Measurements from ENCODE around the gene OSM.

Gene OSM

GRCh38 chr22:30297276-30297990, 30.8 kb upstream of the OSM start:
- DNase-seq, result peak; percentile 43

DNA sequence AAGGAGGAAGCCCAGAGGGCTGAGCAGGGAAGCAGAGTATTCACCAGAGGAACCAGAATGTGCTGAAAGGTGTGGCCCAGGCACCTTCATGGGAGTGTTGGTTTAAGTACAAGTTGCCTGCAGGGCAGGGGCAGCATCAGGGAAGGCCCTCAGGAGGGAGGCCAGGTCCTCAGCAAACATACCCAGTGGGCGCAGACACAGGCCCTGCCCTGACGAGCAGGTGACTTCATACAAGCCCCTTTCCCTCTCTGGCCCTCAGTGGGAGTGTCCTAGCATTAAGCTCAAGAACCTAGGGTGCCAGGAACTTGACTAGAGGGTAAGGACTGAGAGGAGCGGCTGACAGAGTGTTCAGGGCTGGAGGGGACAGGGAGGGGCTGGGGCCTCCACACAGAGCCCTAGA, 30.2 kb upstream of the OSM start:
- peak; percentile 29 for DNase-seq

GRCh38 chr22:30296324-30296723, 29.7 kb upstream of the OSM start:
- no peak for DNase-seq

DNA sequence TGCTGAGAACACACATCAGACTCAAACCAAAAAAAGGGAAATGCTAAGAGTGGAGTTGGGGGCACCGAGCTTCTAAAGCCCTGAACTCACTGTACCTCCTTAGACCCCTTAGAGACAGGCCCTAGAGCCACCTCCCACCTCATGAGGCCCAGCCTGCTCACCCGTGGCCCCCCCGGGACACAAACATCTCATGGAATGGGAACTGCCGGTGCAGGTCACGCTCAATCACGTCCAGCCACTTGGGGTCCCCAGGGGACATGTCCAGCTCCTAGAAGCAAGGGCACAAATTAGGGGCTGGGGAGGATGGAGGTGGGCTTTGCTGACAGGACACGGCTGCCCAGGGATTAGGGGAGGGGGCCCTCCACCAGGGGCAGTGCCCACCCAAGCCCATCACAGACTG, 28.9 kb upstream of the OSM start:
- no peak for DNase-seq

GRCh38 chr22:30294830-30295229, 28.2 kb upstream of the OSM start:
- no peak for DNase-seq

- DNase-seq, result peak; percentile 46
These were observed 27.4 kb upstream of the OSM start for GRCh38 chr22:30294066-30294465.

GRCh38 chr22:30293026-30293425, 26.4 kb upstream of the OSM start:
- DNase-seq, result no peak

DNA sequence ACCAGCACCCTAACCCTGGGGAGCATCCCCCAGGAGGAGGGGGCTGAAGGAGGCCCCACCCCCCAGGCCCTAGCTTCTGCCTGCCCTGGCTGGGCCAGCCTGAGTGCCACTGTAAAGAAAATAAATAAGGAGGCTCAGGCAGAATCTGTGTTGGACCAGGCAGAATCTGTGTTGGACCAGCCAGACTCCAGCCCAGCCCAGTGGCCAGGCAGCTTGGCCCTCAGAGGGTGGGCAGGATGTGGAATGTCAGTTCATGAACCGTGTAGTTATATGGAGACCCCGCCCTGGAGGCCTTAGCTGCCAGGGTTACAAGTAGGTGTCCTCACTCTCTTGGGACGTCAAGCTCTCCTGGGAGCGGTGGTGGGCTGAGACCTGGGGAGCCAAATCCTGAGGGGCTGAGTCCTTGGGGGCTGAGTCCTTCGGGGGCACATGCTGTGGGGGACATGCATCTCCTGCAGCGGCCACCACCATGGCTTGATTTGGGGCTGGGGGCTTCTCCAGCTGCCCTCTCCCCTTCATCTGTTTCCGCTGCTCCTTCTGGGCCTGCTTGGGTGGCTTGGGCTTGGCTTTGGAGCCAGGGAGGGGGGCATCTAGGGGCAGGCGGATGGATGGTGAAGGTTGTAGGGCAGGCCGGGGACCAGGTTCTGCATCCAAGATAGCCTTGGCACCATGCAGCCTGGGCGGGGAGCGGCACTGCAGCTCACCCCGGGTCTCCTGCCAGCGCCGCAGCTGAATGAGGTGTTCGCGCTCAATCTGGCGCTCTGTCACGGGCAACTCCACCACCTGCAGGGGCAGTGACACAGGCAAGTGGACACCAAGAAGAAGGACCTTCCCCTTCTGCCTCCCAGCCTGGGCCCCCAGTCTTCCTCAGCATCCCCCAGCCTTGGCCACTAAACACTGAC, 25.7 kb upstream of the OSM start:
- DNase-seq, result no peak

DNA sequence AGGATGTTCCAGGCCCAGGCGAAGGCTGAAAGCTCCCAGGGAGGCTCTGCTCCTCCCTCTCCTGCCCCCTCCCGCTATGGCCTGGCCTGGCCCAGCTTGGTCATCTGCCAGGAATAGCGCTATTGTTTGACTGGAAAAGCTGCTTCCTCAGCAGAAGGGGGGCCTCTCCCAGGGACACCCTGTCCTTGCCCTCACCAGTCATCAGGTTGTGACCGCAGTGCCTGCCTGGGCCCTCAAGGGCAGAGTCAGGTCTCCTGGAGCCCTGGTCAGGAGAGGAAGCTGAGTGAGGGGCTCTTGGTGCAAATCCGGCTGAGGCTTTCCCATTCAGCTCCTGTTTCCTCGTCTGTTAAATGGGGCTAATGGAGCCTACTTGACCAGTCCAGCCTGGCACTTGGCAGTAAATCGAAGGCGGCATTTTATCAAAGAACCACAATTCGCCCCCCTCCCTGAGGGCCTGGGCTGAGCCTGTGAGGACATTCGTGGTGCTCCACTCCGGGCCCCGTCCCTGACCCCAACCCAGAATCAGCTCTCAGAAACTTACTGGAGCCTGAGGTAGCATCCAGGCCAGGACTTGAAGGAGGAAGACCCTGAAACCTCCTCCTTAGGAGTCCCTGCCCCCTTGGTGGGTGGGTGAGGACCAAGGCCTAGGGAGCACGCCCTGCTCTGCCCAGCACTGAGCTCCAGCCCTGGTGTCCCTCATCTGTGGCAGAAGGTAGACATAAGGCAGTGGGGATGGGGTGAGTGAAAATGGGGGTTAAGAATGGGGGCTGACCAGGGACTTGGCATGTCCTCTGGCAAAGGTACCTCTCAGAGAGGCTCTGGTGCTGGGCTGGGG, 24.6 kb upstream of the OSM start:
- peak; percentile 22 for DNase-seq

- DNase-seq, result no peak
These were observed 23.8 kb upstream of the OSM start for GRCh38 chr22:30290342-30291057.

DNA sequence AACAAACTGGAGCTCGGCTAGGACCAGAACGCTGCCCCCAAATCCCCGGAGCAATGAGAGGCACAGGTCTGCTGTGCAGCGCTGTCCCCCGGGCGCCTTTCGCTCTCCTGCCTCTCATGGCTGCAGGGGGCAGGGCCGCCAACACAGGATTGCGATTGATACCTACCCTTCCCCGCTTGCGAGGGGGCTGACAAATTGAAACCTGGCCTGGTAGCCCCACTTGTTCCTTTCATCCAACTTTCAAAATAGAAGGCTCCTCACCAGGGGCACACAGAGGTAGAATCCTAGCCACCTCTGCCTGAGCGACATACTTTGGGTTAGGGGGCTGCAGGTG, 23.3 kb upstream of the OSM start:
- DNase-seq, result no peak

DNA sequence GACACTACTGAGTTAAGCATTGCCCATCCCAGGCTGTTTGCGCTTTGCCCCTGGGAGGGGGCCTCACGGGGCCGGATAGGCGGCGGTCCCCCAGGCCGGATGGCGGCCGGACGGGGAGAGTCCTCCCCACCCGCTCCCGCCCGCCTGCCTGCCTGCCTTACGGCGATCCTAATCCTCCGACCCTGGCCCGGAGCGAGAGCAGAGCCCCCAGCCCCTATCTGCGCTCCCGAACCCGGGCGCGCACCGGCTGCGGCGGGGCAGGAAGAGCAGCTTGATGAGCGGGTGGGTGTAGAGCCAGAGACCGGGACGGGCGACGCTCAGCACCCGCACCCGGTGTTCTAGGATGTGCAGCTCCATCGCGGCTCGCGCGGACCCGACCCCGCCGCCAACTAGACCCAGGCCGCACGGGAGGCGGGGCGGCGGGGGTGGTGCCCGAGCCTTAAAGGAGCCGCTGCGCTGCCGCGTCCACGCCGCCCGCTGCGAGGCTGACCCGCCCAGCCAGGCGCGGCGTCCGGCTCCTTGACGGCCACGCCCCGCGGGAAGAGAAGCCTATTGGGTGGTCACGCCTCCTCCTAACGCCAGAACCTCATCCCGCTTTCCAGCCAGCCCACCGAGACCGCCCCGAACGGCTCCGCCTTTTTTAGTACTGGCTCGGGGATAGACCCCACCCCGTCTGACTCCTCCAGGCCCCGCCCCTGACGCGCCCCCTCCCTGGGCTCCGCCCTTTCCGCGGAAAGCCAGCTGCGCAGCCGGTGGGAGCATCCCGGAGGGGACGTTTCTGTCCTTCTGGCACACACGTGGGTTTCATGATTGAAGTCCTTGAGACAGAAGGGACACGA, 22.7 kb upstream of the OSM start, which contains the start of gene CASTOR1:
Gene CASTOR1 (minus strand): TSS at position 365 of the 839 bp plus-strand sequence. CDS start 8 bp downstream, at position 357.
- peak; percentile 93 for DNase-seq

DNA sequence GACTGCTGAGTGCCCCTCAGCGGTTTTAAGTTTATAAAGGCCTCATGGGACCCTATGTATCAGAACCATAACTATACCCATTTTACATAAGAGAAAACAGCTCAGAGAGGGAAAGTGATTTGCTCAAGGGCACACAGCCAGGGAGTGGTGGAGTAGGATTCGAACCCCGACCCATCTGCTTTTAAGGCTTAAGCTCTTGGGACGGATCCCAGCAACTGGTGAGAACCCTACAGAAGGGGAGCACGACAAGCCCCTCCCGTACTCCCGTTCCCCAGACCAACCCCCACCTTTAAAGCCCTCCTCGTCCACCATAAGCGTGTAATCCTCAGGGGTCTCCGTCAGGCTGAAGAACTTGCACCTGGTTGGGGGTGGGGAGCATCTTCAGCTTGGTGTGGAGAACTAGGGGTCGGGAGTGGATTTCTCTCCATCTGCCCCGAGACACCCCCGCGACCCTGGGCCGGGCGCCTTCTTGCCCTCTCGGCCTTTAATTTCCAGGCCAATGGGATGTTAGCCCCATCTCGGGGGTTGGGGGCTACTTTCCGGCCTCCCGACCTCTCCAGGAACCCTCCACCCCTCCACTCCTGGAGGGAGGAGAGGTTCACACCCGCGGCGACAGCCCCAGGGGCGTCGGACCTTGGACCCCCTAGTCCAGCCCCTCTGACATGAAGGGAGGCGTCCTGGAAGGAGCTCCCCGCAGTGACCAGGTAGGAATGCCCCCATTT, 21.9 kb upstream of the OSM start:
- DNase-seq, result no peak

DNA sequence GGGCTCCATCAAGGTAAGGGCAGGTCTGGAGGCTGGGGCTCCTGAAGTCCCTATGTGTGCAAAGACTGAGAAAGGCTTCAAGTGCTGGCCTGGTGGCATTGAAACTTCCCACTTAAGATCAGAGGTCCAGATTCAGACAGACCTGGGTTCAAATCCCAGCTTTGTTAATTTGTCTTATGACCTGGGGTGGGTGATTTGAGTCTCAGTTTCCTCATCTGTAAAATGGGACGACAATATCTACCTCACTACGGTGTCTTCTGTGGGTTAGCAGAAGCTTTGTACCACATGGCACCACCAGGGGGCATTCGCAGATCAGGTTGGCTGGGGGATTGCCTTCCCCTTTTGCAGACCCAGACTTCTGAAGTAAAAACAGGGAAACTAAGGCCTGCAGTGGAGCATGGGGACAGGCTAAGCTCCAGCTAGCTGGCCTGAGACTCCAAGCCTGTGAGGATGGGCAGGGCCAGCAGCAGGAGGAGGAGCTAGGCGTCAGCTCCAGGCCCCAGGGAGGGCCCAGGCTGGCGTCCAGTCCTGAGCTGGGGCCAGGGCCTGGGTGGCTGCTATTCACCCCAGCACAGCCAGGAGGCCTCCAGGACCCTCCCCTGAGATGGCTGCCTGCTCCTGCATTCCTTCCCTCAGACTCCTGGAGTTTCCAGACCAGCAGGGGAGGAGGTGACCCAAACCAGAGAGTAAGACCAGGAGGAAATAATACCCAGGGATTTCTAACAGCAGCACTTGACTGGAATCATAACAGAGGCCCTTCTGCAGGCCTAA, 21.2 kb upstream of the OSM start:
- DNase-seq, result peak; percentile 48

- DNase-seq, result peak; percentile 28
These were observed 20.4 kb upstream of the OSM start for GRCh38 chr22:30286813-30287647.

GRCh38 chr22:30286331-30286730, 19.7 kb upstream of the OSM start:
- no peak for DNase-seq

DNA sequence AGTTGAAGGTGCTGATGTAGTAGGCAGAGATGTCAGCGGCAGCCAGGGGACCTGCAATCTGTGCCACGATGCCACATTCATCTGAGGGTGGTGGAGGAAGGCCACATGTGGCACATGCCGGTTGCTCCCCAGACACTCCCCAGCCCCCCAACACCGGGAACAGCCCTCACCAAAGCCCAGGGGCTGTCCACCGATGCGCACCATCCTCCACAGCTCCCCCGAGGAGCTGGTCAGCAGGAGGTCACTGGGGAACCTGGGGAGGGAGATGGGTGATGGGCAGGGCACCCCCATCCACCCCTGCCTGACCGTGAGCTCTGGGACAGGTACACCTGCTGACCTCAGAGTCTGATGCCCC, 19.2 kb upstream of the OSM start:
- DNase-seq, result no peak

DNA sequence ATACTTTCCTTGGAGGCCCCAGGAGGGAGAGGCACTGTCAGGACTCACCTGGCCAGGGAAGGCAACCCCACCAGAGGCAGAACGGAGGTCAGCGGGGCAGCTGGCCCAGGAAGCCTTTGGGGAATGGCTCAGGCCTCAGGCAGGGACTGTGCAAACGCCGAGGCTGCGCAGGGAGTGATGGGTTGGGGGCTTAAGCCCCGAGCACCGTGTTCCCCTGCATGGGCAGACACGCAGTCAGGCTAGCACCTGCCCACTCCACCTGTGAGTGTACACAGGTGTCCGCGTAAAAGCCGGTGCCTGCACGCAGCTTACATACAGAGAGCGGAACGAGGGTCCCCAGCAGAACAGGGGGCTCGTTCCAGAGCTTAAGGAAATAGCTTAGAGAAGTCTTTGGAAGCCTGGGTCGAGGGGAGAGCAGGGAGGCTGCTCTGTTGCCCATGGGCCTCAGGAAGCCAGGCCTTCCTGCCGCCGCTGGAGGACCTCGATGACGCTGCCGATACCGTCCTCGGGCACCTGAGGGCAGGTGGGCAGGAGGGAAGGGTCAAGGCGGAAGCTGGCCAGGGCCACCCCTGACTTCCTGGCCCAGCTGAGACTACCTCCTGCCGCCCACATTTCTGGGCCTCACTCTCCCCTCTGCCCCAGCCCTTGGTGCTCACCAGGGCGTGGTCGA, 18.7 kb upstream of the OSM start:
- DNase-seq, result no peak

GRCh38 chr22:30284666-30285065, 18.0 kb upstream of the OSM start:
- DNase-seq, result no peak

Data from NCI-H146 (cell line).